Suppressor macrophage (primary cell): ENCODE measurements around the gene NFXL1.

Experiments used
- DNase-seq, 4 experiments: peaks; one replicate each; pipeline ENCODE4 v3.0.0-alpha.2; 2020 to 2022

Gene NFXL1

GRCh38 chr4:47830265-47831025 is 83.9 kb downstream of the NFXL1 start:
- no peak for DNase-seq

- DNase-seq, result no peak
These were observed 84.9 kb downstream of the NFXL1 start for GRCh38 chr4:47829438-47829837.

GRCh38 chr4:47827343-47828047 is 86.9 kb downstream of the NFXL1 start:
- DNase-seq, result no peak

GRCh38 chr4:47824840-47825239 is 89.5 kb downstream of the NFXL1 start:
- no peak for DNase-seq

- DNase-seq, result peak in 3 of 4 experiments; percentile 8 to 67 (median 66)
These were observed 95.2 kb downstream of the NFXL1 start for GRCh38 chr4:47819178-47819577.

- no peak for DNase-seq
These were observed 97.1 kb downstream of the NFXL1 start for GRCh38 chr4:47817275-47817674.

GRCh38 chr4:47816748-47817147 is 97.6 kb downstream of the NFXL1 start:
- DNase-seq, result peak in 2 of 4 experiments; percentile 22 to 26

- DNase-seq, result no peak
These were observed 99.6 kb downstream of the NFXL1 start for GRCh38 chr4:47814618-47815295.

- DNase-seq, result no peak
These were observed 104.7 kb downstream of the NFXL1 start for GRCh38 chr4:47809654-47810203.

- DNase-seq, result no peak
These were observed 109.8 kb downstream of the NFXL1 start for GRCh38 chr4:47804598-47804997.

- no peak for DNase-seq
These were observed 112.8 kb downstream of the NFXL1 start for GRCh38 chr4:47801481-47802002.

GRCh38 chr4:47798165-47798564 is 116.2 kb downstream of the NFXL1 start:
- no peak for DNase-seq
